HG03342 (cell line): ENCODE data around the gene IL18R1.
A peak's percentile ranks its signal among the peaks of the same experiment; 100 is the strongest.

ENCODE experiments used
- ATAC-seq: cut with Tn5 transposase; IDR thresholded peaks from one replicate; pipeline ENCODE4 v1.9.1; 2021; ENCODE audit warnings: mild to moderate bottlenecking, moderate library complexity; ENCODE audit not compliant: unreplicated experiment

IL18R1 gene

GRCh38 chr2:102386867-102387541 is 31.4 kb downstream of the IL18R1 start:
- no peak for ATAC-seq

- no peak for ATAC-seq
These were observed 32.4 kb downstream of the IL18R1 start for GRCh38 chr2:102387763-102388546.

GRCh38 chr2:102391565-102391964 is 36.0 kb downstream of the IL18R1 start:
- no peak for ATAC-seq

- no peak for ATAC-seq
These were observed 36.5 kb downstream of the IL18R1 start for GRCh38 chr2:102392096-102392495.

- no peak for ATAC-seq
These were observed 37.3 kb downstream of the IL18R1 start for GRCh38 chr2:102392942-102393341.

GRCh38 chr2:102396012-102396411 is 40.4 kb downstream of the IL18R1 start:
- no peak for ATAC-seq

GRCh38 chr2:102397209-102397608 is 41.6 kb downstream of the IL18R1 start:
- ATAC-seq: no peak

GRCh38 chr2:102399499-102400141 is 44.0 kb downstream of the IL18R1 start:
- ATAC-seq: no peak

GRCh38 chr2:102401456-102401855 is 45.9 kb downstream of the IL18R1 start:
- ATAC-seq: no peak

- no peak for ATAC-seq
These were observed 46.3 kb downstream of the IL18R1 start for GRCh38 chr2:102401865-102402264.

GRCh38 chr2:102410952-102411351 is 55.4 kb downstream of the IL18R1 start:
- ATAC-seq: no peak

- ATAC-seq: no peak
These were observed 56.6 kb downstream of the IL18R1 start for GRCh38 chr2:102412199-102412598.

- peak; percentile 42 for ATAC-seq
These were observed 62.4 kb downstream of the IL18R1 start for GRCh38 chr2:102417946-102418345.

- peak; percentile 74 for ATAC-seq
These were observed 62.9 kb downstream of the IL18R1 start for GRCh38 chr2:102418421-102418961.

- no peak for ATAC-seq
These were observed 64.7 kb downstream of the IL18R1 start for GRCh38 chr2:102420290-102420689.

- no peak for ATAC-seq
These were observed 66.5 kb downstream of the IL18R1 start for GRCh38 chr2:102421890-102422759.

- no peak for ATAC-seq
These were observed 67.3 kb downstream of the IL18R1 start, which contains the start of gene IL18RAP for GRCh38 chr2:102422910-102423309. Gene IL18RAP, plus strand, starts transcription at chr2:102423160. Its CDS starts 118 bp downstream, at chr2:102423278.

- ATAC-seq: no peak
These were observed 67.8 kb downstream of the IL18R1 start for GRCh38 chr2:102423368-102423767.

GRCh38 chr2:102424754-102425153 is 69.2 kb downstream of the IL18R1 start:
- peak; percentile 95 for ATAC-seq

- ATAC-seq: no peak
These were observed 70.0 kb downstream of the IL18R1 start for GRCh38 chr2:102425441-102426132.
